BE2C (cell line): ENCODE measurements around the gene CTDSPL.

ENCODE experiments used
- DNase-seq: peaks from one replicate; pipeline ENCODE4 v3.0.0-alpha.2; 2020
- H3K27me3 ChIP-seq: fragments of 250-450 bp; sonication (Bioruptor Pico); 2 replicates; pipeline ENCODE4 v1.5.1; 2020; ENCODE audit warnings: mild to moderate bottlenecking
- H3K36me3 ChIP-seq: fragments of 250-450 bp; sonication (Bioruptor Pico); 2 replicates; pipeline ENCODE4 v1.5.1; 2020; ENCODE audit warnings: mild to moderate bottlenecking
- H3K4me1 ChIP-seq: fragments of 250-450 bp; sonication (Bioruptor Pico); 2 replicates; pipeline ENCODE4 v1.5.1; 2020
- H3K4me3 ChIP-seq: 2 replicates; pipeline ENCODE4 v1.5.1; 2011; ENCODE audit warnings: low read depth, low read length
- H3K9me3 ChIP-seq: fragments of 250-450 bp; sonication (Bioruptor Pico); 2 replicates; pipeline ENCODE4 v1.5.1; 2020
- CTCF ChIP-seq: IDR thresholded peaks from 2 replicates; pipeline ENCODE4 v1.5.1; 2012; ENCODE audit warnings: mild to moderate bottlenecking, low read depth, low read length

The CTDSPL gene

GRCh38 chr3:37826502-37826901 lies 35.2 kb upstream of the CTDSPL start:
- Histone ChIP-seq H3K4me3 (no peak overlapping the region), H3K27me3 (no peaks in the 10 kb centered on the region), H3K36me3 (no peaks in the 10 kb centered on the region), H3K9me3 (no peaks in the 10 kb centered on the region), H3K4me1 (no peaks in the 10 kb centered on the region)
- TF ChIP-seq CTCF = no peak
- no peak for DNase-seq

- Histone ChIP-seq H3K4me3 (no peak overlapping the region), H3K9me3 (no peaks in the 10 kb centered on the region), H3K4me1 (no peaks in the 10 kb centered on the region), H3K27me3 (no peaks in the 10 kb centered on the region), H3K36me3 (no peaks in the 10 kb centered on the region)
- DNase-seq = no peak
- TF ChIP-seq CTCF = no peak
These were observed 34.7 kb upstream of the CTDSPL start for GRCh38 chr3:37826933-37827332.

- H3K4me3 ChIP-seq = no peak overlapping the region
- H3K36me3 ChIP-seq = no peaks in the 10 kb centered on the region
- no peak for TF ChIP-seq CTCF
- H3K27me3 ChIP-seq = no peaks in the 10 kb centered on the region
- no peaks in the 10 kb centered on the region for H3K9me3 ChIP-seq
- H3K4me1 ChIP-seq = no peaks in the 10 kb centered on the region
- DNase-seq = no peak
These were observed 29.2 kb upstream of the CTDSPL start for GRCh38 chr3:37832480-37832879.

- peak; percentile 39 for TF ChIP-seq CTCF
- no peak for DNase-seq
- Histone ChIP-seq H3K36me3 (no peaks in the 10 kb centered on the region), H3K4me3 (no peak overlapping the region), H3K9me3 (no peaks in the 10 kb centered on the region), H3K27me3 (no peaks in the 10 kb centered on the region), H3K4me1 (no peaks in the 10 kb centered on the region)
These were observed 28.1 kb upstream of the CTDSPL start for GRCh38 chr3:37833302-37834186.

- Histone ChIP-seq H3K9me3 (no peaks in the 10 kb centered on the region), H3K4me3 (no peak overlapping the region), H3K4me1 (no peaks in the 10 kb centered on the region), H3K27me3 (no peaks in the 10 kb centered on the region), H3K36me3 (no peaks in the 10 kb centered on the region)
- TF ChIP-seq CTCF = no peak
- DNase-seq = no peak
These were observed 25.1 kb upstream of the CTDSPL start for GRCh38 chr3:37836589-37836988.

- H3K9me3 ChIP-seq = no peaks in the 10 kb centered on the region
- no peak overlapping the region for H3K4me3 ChIP-seq
- H3K4me1 ChIP-seq = no peaks in the 10 kb centered on the region
- TF ChIP-seq CTCF = no peak
- H3K27me3 ChIP-seq = no peaks in the 10 kb centered on the region
- H3K36me3 ChIP-seq = no peaks in the 10 kb centered on the region
- no peak for DNase-seq
These were observed 14.0 kb upstream of the CTDSPL start for GRCh38 chr3:37847689-37848088.
